NCI-H1694 (cell line): Measurements from ENCODE around the gene LIN28B.
"Not testable (repeated sequence)": the region's sequence is repeated elsewhere in the genome, so short reads cannot be mapped to it uniquely, and the experiment has no call there.

ENCODE experiments used
- DNase-seq: peaks from one replicate; lab custom pipeline; 2025; lab: John Stamatoyannopoulos, UW

The LIN28B gene

GRCh38 chr6:104957301-104958177, 632 bp downstream of the LIN28B start:
- DNase-seq: no peak

DNA sequence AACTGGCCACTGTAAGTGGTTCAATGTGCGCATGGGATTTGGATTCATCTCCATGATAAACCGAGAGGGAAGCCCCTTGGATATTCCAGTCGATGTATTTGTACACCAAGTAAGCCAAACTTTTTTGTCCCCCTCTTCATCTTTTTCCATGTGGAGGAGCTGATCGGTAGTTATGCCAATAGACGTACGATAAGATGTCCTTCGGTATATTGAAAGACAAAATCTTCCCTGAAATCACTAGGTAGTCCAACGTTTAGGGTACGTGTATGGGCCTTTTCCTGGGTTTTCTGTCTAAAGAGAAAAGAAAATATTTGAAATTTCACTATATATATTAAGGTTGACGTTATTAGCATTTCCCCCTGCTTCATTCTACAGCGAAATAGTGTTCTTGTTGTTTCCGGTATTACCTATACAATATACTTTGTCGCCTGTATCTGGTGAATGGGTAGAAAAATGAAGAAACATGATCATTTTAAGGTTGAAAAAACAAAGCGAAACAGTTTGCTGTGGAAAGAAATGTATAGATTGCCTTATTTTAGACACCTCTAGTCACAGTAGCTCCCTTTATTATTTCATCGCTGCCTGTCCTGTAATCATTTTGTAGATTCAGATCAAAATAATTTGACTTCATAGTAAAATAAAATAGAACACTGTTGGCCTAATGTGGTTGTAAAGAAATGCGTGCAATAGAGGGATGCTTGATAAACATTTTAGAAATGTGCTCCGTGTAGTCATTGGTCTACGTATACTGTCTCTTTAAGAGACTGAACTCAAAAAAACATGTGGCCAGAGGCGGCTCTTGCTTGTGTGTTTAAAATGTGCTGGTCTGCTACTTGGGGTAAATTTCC, 1.5 kb downstream of the LIN28B start:
- no peak for DNase-seq

- DNase-seq: no peak
Measured at GRCh38 chr6:104959026-104959858, 2.3 kb downstream of the LIN28B start.

- DNase-seq: no peak
Measured at GRCh38 chr6:104969108-104969507, 12.2 kb downstream of the LIN28B start.

DNA sequence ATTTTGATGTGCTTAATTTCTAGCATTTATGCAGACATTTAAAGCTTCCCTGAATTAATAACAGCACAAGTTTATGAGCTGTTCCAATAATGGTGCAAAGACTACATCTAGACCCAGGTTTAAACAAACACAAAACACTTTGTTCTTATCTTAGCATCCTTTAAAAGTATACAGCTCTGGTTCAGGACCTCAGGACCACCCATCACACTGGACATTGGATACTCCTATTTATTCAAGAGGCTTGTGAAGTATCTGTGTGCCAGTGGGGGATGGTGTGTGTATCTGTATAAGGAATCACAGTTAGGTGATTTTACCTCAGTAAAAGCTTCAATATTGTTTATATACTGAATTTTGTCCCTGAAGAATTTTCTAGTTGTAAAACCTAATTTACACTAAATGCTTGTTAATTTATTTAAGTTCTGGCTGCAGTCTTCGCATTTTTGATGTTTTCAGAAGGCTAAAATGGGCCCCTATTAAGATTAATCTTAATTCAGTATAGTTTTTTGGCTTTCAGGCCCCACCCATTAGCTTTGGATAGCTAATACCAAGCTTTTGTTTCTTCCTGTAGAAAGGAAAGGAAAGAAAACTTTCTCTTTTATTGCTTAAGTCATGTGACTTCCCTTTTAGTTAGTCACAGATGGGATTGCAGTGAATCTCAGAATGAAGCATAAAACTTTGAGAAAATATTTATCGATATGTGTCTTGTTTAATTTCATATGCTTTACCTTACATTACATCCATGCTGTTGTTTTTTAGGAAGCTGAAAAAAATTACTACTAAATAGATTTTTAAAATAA, 13.1 kb downstream of the LIN28B start:
- no peak for DNase-seq

DNA sequence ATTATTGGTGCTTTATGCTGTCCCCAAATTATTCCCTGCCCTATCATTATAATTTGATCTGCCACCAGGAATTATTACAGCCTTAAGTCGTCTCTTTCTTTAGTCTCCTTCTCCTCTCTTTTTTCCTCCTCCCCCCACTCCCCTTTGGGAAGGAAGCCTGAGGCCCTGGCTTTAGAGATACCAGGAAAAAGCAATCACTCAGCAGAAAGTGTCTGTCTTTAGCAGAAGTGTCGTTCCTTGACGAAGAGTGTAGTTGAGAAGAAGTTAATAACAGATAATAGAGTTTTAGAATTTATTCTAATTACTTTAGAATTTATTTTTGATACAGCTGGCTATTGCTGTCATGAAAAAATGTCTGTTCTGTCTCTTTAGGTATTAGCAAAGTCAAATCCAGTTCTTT, 16.5 kb downstream of the LIN28B start:
- no peak for DNase-seq

DNA sequence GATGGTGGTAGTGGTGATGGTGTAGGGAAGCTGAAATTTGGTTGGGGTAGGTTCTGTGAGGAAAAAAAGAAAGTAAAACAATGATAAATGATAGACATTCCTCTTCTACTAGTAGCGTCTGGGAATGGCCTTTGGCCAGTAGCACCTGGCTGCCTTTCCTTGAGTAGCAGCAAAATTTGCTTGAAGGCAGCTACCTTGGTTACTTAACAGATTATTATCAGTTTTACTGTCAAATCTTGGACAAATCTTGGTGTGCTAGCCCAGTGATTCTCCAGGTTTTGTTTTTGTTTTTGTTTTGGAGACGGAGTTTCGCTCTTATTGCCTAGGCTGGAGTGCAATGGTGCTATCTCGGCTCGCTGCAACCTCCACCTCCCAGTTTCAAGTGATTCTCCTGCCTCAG, 26.4 kb downstream of the LIN28B start:
- no peak for DNase-seq

DNA sequence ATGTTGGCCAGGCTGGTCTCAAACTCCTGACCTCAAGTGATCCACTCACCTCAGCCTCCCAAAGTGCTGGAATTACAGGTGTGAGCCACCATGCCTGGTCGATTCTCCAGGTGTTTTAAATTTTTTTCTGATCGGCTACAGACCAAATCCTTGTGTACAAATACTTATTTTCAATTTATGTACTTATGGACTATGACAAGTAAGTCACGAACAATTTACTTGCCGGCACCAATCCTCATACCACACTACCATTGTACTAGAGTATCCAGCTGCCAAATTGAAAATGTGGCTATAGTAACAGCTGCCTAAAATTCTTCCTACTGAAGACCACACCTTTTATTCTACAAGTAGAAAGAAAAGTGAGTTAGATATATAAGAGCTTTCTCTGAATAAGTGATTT, 26.9 kb downstream of the LIN28B start:
- DNase-seq: no peak

DNA sequence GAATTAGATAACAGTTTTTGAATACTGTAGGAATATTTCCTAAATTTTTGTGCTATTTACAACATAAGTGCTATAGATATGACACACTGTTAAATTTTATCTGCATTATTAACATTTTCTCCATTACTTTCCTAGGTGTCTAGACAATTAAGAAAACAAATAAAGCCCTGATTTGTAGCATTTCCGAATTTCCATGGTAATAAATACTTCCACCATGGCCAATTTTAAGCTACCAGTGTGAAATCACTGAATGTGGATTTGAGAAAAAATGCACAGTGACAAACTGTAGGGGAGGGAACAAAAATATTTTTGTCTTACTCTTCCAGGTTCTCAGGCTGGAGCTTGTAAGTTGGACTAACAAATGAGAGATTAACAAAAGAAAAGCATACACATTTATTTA, 27.9 kb downstream of the LIN28B start:
- DNase-seq: no peak

DNA sequence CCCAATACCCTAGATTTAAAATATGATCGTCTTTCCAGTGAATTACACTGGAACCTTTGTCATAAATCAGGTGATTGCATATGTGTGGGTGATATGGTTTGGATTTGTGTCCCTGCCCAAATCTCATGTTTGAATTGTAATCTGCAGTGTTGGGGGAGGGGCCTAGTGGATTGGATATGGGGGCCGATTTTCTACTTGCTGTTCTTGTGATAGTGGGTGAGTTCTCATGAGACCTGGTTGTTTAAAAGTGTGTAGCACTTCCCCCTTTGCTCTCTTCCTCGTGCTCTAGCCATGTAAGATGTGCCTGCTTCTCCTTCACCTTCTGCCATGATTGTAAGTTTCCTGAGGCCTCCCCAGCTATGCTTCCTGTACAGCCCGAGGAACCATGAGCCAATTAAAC, 29.0 kb downstream of the LIN28B start:
- DNase-seq: not testable (repeated sequence)

GRCh38 chr6:104986625-104987024, 29.7 kb downstream of the LIN28B start:
- no peak for DNase-seq

DNA sequence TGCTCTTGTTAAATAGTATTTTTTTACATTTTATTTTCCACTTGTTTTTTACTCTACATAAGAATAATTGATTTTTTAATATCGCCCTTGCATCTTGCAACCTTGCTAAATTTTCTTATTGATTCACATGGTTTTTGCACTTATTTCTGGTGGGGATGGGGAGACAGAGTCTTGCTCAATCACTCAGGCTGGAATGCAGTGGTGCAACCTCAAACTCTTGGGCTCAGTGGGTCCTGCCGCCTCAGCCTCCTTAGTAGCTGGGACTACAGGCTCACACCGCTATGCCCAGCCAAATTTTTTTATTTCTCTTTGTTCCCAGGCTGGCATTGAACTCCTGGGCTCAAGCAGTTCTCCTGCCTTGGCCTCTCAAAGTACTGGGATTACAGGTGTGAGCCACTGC, 30.3 kb downstream of the LIN28B start:
- no peak for DNase-seq

DNA sequence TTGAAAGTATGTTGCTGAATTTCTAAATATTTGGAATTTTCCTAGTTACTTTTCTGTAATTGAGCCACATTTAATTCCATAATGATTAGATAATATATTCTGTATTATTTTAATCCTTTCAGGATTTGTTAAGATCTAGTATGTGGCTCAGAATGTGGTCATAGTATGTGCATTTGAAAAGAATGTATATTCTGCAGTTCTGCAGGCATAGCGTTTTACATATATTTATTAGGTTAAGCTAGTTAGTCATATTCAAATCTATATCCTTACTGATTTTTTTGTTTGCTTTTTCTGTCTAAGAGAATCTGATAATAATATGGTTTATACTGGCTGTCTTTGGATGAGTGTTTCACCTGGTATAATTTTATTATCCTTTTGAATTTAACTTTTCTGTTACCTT, 33.2 kb downstream of the LIN28B start:
- DNase-seq: no peak

- not testable (repeated sequence) for DNase-seq
Measured at GRCh38 chr6:104991062-104991461, 34.2 kb downstream of the LIN28B start.

DNA sequence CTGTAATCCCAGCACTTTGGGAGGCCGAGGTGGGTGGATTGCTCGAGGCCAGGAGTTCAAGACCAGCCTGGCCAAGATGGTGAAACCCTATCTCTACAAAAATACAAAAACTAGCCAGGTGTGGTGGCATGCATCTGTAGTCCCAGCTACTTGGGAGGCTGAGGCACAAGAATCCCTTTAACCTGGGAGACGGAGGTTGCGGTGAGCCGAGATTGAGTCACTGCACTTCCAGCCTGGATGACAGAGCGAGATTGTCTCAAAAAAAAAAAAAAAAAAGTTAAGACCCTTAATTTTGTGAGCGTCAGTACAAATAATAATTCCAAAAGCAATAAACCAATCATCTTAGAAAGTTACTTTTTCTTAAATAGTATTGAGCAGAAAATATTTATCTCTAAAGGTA, 36.7 kb downstream of the LIN28B start:
- DNase-seq: not testable (repeated sequence)

GRCh38 chr6:104995989-104996617, 39.2 kb downstream of the LIN28B start:
- no peak for DNase-seq

DNA sequence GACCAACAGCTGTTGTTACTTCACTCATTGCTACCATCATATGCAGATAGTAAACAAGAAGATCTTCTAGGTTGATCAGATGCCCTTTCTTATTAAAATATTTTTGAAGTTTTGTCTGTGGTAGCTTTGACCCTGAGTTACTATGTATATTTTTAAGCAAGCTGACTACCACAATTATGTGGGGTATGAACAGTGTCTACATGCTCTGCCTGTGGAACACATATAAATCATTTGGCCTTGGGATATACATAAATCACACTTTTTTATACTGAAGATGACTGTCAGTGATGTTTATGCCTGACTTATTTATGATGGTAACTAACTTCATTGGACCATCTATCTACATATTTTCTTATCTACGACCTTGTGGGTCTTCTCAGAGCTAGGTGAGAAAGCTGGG, 44.2 kb downstream of the LIN28B start:
- no peak for DNase-seq

DNA sequence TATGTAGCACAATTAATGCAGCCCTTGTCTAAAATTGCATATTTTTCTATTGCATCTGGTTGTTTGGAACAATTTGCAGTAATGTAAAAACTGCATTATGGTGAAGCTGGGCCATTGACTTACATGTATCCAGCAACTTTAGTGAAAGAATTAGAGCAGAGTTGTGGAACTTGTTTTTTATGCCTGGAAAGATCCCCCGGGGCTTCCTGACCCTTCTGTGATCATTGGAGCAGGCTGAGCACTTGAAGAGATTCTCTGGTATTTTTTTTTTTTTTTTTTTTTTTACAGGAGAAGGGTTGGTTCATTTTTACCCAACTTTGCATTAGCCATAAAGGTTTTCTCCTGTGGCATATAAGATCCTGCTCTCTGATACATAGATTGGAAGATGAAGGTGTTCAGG, 45.0 kb downstream of the LIN28B start:
- no peak for DNase-seq

GRCh38 chr6:105005451-105005850, 48.5 kb downstream of the LIN28B start:
- no peak for DNase-seq

GRCh38 chr6:105013459-105013858, 56.6 kb downstream of the LIN28B start:
- DNase-seq: not testable (repeated sequence)

DNA sequence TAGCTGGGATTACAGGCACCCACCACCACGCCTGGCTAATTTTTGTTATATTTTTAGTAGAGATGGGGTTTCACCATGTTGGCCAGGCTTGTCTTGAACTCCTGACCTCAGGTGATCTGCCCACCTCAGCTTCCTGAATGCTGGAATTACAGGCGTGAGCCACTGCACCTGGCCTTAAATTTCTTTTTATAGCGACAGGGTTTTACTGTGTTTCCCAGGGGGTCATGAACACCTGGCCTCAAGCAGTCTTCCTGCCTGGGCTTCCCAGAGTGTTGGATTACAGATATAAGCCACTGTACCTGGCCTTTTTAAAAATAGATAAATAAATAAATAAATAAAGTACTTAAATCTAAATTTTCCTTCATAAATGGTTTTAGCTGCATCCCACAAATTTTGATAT, 57.5 kb downstream of the LIN28B start:
- no peak for DNase-seq
